NOMO-1 treated with DMSO at 0.1 percent for 48 hours (cell line): ENCODE data around the gene MSANTD7.
"Not testable (repeated sequence)": the region's sequence is repeated elsewhere in the genome, so short reads cannot be mapped to it uniquely, and the experiment has no call there.

Experiments used
- DNase-seq: peaks from one replicate; lab custom pipeline; 2025; ENCODE audit not compliant: unreplicated experiment; lab: John Stamatoyannopoulos, UW

MSANTD7 gene

DNA sequence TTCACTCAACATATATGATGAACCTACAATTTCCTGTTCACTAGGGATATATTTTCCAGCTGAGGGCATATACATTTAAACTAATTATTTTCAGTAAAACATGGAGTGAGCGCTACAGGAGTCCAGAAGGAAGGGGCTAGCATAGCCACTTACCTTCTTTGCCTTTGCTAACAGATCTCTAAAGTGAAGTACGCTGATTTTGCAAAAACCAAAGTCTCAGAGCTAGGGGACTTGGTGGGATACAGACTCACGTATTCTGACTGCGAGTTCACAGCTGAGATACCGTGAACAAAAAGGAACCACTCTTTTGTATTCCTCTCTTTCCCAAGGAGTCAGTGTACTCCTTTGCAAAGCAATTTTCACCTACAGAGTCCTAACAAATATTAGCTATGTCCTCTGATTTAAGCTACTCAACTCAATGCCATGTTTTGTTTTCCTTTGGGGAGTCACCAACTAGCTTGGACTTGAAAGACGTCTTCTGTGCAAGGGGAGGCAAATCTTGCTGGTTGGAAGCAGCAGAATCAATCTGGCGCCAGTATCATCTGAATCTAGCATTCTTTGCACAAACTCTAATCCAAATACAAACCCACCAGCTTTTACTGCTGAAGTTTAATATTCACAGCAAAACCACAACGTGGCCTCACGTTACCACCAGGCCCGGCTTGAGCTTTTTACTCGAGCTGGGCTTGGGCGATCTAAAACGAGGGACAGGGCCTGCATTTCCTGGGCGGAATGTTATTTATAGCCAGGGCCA lies 926 bp upstream of the MSANTD7 start:
- no peak for DNase-seq

DNA sequence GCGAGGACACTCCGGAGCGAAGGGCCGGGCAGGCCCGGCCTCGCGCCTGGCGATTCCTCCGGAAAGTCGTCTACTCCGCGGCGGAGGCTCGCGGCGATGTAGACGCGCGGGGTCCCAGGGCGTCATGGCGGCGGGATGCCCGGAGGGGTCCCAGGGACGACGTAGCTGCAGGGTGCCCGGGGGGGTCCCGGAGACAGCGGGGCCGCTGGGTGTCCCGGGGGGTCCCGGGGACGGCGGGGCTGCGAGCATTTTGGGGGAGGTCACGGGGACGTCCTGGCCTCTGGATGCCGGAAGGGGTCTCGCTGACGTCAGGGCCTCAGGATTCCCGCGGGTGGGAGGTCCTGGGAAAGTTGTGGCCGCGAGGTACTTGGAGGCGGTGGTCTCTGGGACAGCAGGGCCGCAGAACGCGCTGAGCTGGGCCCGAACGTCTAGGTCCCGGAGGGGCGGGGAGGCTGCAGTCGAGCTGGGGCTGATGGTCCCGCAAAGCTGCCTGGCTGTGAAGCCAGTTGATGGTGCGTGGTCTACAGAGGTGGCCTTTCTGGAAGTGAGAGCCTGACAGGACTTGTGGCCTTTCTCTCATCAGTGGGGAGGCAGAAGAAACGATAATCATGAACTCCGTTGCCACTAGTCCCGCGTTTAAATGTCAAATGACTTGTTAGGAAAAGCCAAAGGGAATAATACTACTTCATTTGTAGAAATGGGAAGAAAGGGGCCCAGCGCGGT lies 637 bp downstream of the MSANTD7 start:
- DNase-seq, result peak; percentile 7

DNA sequence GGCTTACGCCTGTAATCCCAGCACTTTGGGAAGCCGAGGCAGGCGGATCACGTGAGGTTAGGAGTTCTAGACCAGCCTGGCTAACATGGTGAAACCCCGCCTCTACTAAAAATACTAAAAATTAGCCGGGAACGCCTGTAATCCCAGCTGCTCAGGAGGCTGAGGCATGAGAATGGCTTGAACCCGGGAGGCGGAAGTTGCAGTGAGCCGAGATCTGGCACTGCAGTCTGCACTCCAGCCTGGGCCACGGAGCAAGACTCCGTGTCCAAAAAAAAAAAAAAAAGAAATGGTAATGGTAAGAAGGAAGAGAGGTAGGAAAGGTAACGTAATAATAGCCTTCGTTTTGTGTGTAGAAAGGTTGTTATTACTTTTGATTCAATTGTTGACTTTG lies 1.2 kb downstream of the MSANTD7 start:
- no peak for DNase-seq

DNA sequence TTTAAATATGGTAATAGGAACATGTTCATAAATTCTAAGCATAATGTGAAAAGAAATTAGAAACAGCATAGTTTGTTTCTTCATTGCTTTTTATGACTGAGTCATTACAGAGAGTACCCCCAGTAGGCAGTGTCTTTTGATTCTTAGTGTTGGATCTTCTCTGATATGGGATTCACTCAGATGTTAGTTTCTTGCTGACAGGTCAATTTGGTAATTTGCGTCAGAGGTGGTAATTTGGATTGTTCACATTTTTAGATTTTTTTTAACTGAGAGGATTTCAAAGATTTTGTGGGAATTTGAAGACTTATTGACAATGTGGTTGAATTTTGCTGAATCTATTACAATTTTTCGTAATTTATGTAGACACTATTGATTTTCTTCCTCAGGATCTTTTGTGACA lies 2.1 kb downstream of the MSANTD7 start:
- DNase-seq, result no peak

DNA sequence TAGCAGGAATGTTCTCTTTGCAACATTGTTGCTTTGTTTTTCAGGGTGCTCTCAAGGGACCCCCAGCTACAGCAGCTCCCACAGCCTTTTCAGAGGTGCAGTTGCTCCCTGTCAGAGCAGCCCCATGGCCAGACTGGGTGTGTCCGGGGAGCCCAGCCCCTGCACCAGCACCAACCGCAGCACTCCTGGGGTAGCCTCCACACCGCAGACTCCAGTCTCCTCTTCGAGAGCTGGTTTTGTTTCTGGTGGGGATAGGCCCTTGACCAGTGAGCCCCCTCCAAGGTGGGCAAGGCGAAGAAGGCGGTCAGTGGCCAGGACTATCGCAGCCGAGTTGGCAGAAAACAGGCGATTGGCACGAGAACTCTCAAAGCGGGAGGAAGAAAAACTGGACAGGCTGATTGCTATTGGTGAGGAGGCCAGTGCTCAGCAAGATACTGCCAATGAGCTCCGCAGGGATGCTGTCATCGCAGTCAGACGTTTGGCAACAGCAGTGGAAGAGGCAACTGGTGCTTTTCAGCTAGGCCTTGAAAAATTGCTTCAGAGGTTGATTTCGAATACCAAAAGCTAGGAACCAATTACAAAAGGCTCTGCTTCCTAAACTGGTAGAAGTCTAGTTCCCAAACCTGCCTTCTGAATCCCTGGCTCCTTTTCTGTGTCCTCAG lies 5.4 kb downstream of the MSANTD7 start:
- no peak for DNase-seq

DNA sequence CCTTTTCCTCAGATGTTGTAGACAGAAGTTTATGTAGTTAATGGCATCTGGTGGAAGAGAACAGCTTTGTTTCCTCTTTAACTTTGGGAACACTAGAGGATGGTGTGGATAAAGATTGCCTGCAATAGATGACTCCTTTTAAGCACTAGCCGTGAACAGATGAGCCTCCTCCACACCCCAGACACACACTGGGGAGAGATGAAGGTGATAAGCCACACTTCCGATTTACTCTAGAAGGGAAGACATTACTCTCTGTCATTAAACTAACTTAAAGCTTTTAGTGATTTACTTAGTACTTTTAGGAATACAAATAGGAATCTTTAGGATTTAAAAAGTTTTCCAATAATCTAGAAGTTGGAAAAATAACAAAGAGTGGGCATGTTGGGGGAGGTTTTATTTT lies 6.8 kb downstream of the MSANTD7 start:
- DNase-seq, result no peak

DNA sequence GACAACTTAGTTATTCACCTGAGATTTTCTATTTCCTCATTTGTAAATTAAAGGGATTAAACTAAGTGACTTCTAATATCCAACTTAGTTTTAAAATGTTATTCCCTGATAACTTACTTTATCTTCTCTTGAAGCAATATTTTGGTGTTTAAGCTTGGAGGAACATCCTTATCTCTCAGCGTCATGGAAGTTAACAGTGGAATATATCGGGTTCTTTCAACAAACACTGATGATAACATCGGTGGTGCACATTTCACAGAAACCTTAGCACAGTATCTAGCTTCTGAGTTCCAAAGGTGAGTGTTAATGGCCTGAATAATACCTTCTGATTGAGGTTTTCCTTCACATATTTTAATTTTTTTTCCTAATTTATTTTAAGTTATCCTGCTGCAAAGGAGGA lies 14.1 kb downstream of the MSANTD7 start:
- DNase-seq, result no peak

DNA sequence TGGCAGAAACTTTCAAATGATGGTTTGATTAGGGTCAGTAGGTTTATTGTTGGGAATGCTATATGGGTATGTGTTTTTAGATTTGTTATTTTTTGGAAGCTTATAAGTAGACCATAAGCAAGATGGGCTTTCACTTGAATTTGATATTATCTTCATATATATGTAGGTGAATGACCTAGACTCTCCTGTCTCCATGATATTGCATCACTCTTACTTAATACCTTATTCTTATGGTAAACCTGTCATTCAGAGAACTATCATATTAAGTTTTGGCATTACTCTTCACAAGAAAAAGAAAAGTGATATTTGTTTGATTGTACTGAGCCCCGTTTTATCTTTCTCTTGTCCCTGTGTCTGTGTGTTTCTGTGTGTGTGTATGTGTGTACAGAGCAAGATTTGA lies 17.3 kb downstream of the MSANTD7 start:
- DNase-seq, result no peak

DNA sequence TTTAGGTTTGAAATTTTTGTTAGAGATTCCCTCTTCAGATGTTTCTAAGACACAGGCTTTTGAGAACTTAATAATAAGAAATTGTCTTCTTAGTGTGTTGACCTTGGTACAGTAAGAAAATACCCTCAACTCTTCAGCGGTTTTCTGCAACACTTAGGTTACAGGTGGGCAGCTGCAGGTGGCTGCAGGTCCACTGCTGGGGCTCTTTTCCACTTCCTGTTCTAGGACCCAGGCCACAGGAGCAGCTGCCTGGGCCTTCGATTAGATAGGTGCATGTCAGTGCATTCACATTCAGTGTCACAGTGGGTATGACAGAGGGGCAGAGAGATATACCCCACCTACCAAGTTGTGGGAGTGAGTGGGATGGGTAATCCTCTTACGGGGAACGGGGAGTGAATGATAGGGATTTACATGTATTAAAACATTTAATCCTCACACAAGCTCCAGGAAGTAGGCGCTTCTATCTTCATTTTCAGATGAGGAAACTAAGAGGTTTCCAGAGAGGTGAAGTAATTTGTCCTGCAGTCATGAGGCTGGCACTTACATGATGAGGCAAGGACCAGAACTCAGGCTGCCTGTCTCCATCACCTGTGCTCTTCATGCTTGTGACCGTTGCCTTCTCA lies 20.3 kb downstream of the MSANTD7 start:
- DNase-seq, result no peak

DNA sequence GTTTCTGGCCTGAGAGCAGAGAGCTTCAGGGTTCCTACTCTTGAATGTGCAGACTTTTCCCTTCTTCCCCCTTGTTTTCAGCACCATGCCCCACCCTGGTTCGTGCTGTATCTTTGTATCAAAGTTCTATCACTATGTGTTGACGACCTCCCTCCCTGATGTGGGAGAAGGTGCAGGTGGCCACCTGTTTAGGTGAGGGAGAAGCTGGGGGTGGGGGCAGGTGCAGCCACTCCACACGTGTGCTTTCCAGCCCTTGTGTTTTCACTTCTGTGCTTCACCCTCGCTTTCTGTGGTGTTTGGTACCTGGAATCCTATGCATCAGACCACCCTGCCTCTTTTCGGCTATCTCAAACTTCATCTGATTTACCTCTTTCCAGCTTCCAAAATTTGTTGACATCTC lies 20.9 kb downstream of the MSANTD7 start:
- DNase-seq, result no peak

DNA sequence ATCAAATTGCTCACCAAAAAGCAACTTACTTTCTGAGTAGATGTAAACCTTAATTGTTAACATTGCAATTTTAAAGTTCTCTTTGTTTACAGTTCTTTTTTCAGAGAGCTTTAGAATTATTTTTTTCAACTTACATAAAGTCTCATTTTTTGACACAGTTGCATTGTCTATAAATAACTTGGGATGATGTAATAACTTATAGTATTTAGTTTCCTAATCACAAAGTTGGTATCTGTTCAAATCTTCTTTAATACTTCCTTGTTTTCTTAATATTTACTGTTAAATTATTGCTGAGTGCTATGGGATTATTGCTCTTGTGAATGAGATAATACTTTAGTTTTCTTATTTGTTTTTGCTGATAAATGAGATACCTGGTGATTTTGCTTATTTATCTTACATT lies 21.7 kb downstream of the MSANTD7 start:
- peak; percentile 16 for DNase-seq

DNA sequence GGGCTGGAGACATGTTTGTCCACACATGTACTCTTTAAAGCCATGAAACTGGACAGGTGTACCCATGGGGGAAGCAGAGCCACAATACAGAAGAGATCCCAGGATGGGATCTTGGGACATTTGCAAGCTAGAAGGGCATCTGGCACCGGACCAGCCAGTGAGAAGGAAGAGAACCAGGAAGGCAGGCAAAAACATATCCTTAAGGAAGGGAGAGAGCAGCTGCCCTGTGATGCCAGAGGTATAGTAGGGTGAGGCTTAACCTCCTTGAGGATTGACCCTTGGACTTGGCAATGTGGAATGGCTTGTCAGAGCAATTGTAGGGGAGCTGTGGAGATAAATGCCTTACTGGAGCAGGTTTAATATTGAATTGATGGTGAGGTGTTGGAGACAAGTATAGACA lies 22.7 kb downstream of the MSANTD7 start:
- no peak for DNase-seq

DNA sequence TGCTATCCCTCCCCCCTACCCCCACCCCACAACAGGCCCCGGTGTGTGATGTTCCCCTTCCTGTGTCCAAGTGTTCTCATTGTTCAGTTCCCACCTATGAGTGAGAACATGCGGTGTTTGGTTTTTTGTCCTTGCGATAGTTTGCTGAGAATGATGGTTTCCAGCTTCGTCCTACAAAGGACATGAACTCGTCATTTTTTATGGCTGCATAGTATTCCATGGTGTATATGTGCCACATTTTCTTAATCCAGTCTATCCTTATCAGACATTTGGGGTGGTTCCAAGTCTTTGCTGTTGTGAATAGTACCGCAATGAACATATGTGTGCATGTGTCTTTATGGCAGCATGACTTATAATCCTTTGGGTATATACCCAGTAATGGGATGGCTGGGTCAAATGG lies 26.4 kb downstream of the MSANTD7 start:
- DNase-seq, result not testable (repeated sequence)

DNA sequence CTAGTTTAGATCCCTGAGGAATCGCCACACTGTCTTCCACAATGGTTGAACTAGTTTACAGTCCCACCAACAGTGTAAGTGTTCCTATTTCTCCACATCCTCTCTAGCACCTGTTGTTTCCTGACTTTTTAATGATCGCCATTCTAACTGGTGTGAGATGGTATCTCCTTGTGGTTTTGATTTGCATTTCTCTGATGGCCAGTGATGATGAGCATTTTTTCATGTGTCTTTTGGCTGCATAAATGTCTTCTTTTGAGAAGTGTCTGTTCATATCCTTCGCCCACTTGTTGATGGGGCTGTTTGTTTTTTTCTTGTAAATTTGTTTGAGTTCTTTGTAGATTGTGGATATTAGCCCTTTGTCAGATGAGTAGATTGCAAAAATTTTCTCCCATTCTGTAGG lies 26.8 kb downstream of the MSANTD7 start:
- not testable (repeated sequence) for DNase-seq

DNA sequence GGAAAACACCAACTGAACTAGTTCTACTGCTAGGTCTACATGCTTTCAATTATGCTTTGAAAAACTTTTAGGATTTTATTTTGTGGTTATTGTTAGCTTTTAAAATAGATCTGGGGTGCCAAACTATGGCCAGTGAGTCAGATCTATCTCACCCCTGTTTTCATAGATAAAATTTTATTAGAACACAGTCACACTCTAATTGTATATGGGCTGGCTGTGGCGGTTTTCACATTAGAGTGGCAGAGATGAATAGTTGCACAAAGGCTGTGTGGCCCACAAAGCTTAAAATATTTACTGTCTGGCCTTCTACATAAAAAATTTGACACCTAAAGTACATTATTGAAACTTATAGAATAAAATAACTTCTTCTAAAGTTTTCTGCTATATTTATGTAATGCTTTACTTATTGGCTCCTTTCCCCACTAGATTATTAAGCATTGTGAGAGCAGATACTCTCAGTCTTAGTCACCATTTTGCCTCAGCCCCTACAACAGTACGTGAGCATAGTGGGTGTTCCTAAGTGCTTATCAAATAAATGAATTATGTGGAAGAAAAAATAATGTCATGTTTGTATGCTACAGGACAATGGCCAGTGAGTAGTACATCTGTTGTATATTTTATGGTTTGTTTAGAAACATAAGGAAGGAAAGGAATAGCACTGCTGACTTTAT lies 35.1 kb downstream of the MSANTD7 start:
- no peak for DNase-seq

DNA sequence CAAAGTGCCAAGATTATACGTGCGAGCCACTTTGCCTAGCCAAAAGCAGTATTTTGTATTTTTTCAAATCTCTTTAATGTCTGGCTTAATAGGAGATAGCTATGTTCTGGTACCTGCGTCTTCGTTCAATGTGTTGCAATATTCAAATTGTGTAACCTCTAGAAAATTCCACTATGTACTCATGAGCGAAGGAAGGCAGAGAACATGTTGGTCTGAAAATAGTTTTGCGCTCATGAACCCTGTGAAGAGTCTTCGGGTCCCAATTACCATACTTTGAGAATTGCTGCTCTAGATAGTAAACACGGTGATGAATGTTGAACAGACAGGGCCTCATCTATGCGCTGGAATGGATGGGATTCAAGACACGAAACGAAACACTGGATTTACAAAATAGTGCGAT lies 37.8 kb downstream of the MSANTD7 start:
- no peak for DNase-seq

DNA sequence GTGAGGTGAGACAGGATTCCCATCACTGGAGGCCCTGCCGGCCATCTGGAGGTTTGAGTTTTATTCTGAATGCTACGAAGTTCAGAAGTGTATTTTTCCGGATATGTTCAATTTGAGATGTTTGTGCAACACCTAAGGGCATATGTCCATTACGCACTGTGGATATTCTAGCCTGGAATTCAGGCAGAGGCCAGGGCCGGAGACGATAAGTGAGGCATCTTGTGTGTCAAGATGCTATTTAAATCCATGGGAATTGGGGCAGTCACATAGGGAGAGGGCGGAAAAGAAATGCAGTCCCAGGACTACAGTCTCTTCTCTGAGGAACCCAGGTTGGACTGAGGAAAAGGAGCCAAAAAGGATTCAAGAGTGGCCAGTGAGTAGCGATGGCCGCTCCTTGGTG lies 38.7 kb downstream of the MSANTD7 start:
- DNase-seq, result no peak

DNA sequence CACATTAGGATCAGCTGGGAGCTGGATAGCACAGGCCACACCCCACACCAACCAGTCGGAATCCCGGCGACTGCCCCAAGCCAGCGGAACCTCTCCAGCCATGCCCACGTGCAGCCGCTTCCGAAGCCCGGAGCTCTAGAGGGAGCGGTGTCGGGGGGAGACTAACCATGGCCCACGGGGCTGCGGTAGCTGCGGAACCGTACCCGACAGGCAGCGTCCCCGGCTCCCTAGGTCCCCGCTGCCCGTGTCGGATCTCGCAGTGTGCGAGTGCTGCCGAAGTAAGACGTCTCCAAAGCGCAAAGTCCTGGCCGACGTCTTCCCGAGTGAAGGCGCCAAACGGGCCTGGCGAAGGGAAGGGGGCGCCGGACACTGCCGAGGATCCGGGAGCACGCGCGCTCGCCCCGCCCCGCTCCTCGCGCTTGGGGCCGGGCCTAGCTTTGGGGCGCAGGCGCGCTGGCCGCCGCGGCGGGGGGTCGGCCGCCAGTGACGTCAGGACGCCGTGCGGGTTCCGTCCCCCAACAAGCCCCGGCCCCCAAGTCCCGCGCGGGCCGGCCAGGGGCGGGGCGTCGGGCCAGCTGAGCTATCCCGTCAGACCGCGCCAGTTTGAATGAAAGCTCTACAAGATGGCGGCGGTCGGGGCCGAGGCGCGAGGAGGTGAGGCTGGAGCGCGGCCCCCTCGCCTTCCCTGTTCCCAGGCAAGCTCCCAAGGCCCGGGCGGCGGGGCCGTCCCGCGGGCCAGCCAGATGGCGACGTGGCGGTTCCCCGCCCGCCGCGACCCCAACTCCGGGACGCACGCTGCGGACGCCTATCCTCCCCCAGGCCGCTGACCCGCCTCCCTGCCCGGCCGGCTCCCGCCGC lies 40.4 kb downstream of the MSANTD7 start, which contains the start of gene SUV39H2:
TSS of gene SUV39H2 (plus strand) at position 601 of the 858 bp plus-strand sequence. CDS start at position 624, 23 bp downstream.
- DNase-seq, result peak; percentile 90

DNA sequence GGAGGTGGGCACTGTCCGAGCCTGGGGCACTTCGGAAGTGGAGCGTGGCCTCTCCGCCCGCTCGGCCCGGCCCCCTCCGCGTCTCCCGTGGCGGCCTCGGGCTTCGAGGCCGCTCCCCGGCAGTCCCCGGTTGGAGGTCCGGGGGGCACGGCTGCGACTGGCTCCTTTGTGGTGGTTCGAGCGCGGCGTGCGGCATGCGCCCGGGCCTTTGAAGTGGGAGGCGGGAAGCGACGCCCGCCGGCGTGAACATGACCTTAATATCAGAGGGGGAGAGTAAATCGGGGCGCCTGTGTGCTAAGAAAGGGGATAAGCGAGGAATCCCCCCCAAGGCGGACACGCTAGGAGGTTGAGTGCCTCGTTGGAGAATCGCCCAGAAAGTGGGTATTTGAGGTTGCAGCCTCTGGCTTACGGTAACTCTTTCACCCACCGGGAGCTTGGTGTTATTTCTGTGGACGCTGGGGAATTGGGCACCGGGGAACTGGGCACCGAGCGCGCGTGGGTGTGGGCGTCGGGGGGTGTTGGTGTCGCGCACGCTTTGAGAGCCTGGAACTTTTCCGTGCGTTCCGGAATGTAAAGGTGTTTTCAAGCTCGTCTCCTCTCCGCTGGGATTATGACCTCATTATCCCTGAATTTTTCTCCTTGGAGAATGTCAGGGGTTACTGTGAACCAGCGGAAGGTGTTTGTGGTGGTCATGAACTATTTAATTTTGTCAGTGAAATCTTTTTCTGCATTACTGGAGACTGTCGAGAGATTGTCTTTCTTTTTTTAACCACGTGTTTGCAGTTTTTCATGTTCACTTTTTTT lies 41.2 kb downstream of the MSANTD7 start:
- DNase-seq, result no peak

DNA sequence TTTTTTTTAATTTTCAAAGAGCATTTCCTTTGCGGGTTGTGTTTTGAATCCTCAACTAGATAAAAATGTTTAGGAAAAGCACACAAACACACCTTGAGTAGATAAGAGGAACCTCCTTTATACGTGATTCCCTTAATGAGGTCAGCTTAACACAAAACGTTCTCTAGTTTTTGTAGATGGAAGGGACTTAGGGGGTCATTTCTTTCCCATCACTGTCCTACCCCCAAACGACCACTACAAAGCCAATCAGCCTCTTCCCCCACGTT lies 41.8 kb downstream of the MSANTD7 start:
- no peak for DNase-seq
